T-helper 9 cell (primary cell): ENCODE measurements around the gene SESN3.

Source experiments
- DNase-seq: peaks from one replicate; pipeline ENCODE4 v3.0.0-alpha.2; 2020

Gene SESN3

GRCh38 chr11:95115597-95115996 lies 115.4 kb downstream of the SESN3 start:
- DNase-seq = no peak
